Hepatocyte (in vitro differentiated cells): ENCODE measurements around the gene C4orf50.

ENCODE experiments used
- EZH2 ChIP-seq: fragments of 200-600 bp; sonication (generic); IDR thresholded peaks from 2 replicates; pipeline ENCODE4 v1.6.1; 2016; ENCODE audit warnings: antibody characterized with exemption, mild to moderate bottlenecking, borderline replicate concordance
- TF ChIP-seq, protein P1 (sequence below): fragments of 200-600 bp; sonication (generic); IDR thresholded peaks from 2 replicates; pipeline ENCODE4 v1.5.1; 2016; ENCODE audit warnings: antibody characterized with exemption, mild to moderate bottlenecking; ENCODE audit not compliant: poor library complexity

DNA sequence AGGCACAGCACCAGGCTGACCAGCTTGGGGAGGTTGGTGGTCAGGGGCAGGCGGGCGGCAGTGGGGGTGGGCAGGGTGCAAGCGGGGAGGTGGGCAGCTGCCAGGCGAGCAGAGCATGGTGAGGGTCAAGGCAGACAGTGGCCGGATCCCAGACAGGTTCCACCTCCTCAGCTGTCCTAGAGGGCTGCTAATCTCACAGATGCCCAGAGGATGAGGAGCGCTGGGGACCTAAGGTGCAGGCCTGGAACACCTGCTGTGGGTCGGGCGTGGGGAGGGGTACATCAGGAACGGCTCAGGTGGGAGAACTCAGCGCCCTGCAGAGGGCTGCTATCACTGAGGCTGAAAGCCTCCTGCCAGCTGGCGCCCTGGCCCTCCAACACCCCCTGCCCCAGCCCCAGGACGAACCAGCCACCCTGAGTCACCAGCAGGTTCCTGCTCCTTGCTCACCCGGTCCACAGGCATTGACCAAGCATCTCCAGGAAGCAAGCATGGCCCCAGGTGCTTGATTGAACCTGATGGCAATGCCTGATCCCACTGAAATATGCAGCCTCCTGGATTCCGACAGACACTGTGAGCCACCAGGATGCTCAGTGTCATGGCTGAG, 28.4 kb upstream of the C4orf50 start:
- no peak for TF ChIP-seq EZH2
- TF ChIP-seq, protein P1, sequence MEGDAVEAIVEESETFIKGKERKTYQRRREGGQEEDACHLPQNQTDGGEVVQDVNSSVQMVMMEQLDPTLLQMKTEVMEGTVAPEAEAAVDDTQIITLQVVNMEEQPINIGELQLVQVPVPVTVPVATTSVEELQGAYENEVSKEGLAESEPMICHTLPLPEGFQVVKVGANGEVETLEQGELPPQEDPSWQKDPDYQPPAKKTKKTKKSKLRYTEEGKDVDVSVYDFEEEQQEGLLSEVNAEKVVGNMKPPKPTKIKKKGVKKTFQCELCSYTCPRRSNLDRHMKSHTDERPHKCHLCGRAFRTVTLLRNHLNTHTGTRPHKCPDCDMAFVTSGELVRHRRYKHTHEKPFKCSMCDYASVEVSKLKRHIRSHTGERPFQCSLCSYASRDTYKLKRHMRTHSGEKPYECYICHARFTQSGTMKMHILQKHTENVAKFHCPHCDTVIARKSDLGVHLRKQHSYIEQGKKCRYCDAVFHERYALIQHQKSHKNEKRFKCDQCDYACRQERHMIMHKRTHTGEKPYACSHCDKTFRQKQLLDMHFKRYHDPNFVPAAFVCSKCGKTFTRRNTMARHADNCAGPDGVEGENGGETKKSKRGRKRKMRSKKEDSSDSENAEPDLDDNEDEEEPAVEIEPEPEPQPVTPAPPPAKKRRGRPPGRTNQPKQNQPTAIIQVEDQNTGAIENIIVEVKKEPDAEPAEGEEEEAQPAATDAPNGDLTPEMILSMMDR, result no peak
